ENCODE data around the gene DOK7.

- TF ChIP-seq CTCF (optimal IDR thresholded peaks at IDR 0.05 in 1 of 3, IDR thresholded peaks at IDR 0.05 in 1 of 3, conservative IDR thresholded peaks at IDR 0.05 in 1 of 3; ENCODE audit: extremely low read depth in 1 of 3, insufficient read depth in 2 of 3, low read length in 3 of 3) = no peak
- no peak for TF ChIP-seq EZH2 (IDR thresholded peaks at IDR 0.05; ENCODE audit: low read length)
These were observed 38.8 kb downstream of the DOK7 start for GRCh38 chr4:3501825-3502425.
